ENCODE data around the gene CPA1.
"Not testable (repeated sequence)": the region's sequence is repeated elsewhere in the genome, so short reads cannot be mapped to it uniquely, and the experiment has no call there.

The CPA1 gene

DNA sequence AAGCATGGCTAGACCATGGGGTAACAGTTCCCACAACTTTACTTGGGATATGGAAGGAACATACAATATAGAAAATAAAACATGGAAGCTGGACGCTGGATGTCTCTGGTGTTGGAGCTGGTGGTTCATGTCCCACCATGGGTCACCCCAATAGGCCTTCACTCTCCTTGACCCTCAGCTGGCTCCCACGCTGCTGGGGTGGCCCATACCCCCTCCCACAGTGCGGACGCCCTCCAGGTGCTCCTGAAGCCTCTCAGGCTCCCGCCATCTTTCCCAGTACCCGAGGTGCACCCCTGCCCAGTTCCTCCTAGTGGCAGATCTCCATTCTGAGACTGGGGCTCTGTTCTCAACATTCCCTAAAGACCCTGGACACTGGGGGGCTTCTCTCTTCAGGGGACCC lies 5.8 kb upstream of the CPA1 start:
- DNase-seq, result no peak

- DNase-seq, result not testable (repeated sequence)
Measured at GRCh38 chr7:130376461-130376860, 3.8 kb upstream of the CPA1 start.

DNA sequence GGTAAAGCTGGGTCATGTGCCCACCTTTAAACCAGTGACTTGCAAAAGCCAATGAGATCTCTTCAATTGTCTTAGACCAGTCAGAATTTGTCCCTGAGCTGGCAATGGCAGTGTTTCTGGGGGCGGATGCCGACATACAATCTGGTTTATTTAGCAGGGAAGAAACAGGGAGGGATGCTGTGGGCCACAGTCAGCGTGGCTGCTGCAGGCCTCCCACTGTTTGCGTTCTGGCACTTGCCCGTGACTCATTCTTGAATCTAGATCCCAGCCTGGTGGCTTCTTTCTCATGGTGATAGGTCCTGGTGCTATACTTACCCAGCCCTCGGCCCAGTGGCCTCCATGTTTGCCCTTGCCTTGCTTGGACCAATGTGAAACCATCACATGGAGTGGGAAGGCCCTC lies 3.1 kb upstream of the CPA1 start:
- no peak for DNase-seq

DNA sequence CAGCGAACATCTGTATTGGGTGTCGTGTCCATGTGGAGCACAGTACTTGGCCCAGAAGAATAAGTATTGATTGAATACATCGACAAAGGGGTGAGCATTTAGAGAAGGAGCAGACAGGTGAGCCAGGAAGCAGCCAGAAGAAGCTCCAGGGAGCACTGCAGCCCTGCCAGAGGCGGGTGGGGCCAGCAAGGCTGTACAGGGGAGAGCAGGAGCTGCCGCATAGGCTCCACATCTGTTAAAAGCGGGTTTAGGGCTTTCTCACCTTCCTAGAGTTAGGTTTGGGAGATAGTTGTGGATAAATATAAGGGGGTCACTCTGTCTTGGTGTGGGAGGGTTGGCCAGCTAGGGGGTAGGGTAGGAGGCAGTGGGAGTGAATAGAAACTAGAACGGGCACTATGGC lies 1.3 kb upstream of the CPA1 start:
- no peak for DNase-seq

- no peak for DNase-seq
Measured at GRCh38 chr7:130379532-130379920, 768 bp upstream of the CPA1 start.

DNA sequence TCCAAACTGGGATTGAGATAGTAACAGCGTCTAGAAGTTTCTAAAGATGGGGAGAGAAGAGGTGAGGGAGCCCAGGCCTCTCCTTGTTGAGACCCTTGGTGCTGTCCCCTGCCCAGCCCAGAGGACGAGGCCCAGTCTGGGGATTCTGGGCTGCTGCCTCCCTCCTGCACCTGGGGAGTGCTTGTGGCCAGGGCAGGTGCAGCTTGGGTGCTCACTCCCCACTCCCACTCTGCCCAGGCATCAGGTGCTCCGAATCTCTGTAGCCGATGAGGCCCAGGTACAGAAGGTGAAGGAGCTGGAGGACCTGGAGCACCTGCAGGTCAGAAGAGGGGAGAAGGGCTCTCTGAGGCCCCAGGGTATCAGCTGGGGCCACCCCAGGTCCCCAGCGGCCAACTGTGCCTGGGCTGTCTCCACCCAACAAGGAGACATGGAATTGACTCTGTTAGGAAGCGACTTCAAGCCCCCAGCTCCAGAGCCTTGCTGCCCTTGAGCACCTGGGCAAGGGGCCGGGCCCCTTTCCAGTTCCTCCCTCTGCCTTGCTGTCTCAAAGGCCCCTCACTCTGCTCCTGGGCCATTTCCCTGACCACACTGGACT lies 664 bp downstream of the CPA1 start:
- no peak for DNase-seq

DNA sequence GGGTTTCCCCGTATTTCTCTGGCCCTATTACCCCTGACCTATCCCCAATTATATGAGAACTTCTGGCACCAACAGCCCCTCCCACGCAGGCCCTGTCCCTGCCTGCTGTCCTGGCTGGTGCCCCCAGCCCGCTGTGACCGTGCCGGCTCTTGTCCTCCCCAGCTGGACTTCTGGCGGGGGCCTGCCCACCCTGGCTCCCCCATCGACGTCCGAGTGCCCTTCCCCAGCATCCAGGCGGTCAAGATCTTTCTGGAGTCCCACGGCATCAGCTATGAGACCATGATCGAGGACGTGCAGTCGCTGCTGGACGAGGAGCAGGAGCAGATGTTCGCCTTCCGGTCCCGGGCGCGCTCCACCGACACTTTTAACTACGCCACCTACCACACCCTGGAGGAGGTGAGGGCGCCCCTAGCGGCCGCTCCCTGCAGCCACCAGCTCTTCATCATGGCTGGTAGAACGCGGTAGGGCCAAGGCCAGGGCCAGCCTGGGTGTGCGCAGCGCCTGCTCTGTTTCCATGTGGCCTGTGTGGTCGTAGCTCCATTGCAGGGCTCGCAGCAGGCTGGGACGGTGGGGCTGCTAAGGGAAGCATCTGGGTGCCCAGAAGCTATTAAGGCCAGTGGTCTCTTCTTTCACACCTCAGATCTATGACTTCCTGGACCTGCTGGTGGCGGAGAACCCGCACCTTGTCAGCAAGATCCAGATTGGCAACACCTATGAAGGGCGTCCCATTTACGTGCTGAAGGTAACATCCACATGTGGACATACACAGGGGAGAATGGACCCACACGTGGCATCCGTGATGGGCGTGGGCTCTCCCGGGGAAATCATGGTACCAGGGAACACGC lies 1.4 kb downstream of the CPA1 start:
- DNase-seq, result no peak

GRCh38 chr7:130383187-130383980 lies 3.1 kb downstream of the CPA1 start:
- no peak for DNase-seq

DNA sequence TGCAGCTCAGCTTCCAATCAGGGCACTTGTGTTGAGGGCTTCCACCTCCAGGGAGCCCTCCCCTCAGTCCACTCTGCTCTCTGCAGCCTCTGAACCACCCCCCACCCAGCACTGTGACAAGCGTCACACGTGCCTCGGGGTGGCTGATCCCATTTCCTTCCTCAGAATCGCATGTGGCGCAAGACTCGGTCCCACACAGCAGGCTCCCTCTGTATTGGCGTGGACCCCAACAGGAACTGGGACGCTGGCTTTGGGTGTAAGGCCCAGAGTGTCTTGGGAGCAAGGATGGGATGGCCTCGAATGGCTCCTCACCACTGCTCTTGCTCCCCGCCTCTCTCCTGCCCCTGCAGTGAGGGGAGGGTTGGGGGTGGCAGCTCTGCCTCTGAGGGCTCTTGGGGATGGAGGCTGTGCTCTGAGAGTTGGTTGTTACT lies 4.1 kb downstream of the CPA1 start:
- DNase-seq, result no peak

DNA sequence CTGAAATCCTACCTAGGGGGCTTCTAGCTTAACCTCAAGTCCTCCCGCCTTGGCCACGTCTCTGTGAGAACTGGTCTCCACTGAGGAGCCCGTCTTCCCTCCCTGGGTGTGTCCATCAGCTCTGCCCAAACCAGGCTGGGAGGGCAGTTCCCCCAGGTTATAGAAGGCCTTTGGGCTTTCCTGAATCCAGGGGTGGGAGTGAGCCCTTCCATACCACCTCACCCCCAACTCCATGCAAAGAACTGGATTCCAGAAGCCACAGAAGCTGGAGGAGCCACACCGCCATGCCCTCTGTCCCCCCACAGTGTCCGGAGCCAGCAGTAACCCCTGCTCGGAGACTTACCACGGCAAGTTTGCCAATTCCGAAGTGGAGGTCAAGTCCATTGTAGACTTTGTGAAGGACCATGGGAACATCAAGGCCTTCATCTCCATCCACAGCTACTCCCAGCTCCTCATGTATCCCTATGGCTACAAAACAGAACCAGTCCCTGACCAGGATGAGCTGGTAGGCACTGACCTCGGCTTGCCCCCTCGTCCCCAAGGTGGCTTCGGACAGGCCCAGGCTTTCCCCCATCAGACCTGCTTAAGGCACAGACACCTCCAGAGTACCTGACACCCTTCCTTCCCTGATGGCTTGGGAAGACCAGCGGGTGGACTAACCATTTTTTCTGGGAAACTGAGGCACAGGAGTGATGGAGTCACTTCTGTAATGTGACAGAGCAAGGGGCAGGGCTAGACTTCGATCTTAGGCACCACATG lies 4.7 kb downstream of the CPA1 start:
- no peak for DNase-seq

- no peak for DNase-seq
Measured at GRCh38 chr7:130385600-130386066, 5.3 kb downstream of the CPA1 start.

DNA sequence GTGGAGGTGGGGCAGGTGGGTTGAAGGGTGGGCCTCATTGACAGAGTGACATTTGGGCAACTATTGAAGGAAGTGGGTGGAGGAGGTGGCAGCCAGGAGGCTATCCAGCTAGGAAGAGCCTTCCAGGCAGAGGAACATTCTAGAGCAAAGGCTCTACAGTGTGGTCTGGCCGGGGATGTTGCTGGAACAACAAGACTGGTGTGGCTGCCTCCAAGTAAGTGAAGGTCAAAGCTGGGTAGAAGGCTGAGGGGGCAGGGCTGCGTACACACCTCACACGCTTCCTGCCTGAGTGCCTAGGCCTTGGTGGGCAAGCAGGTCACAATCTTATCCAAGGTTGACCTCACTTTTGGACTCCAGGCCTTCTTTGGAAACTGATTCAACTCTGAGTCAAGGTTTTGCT lies 6.6 kb downstream of the CPA1 start:
- DNase-seq, result no peak

- no peak for DNase-seq
Measured at GRCh38 chr7:130387306-130387627, 7.0 kb downstream of the CPA1 start.

GRCh38 chr7:130387628-130388403 lies 7.5 kb downstream of the CPA1 start:
- no peak for DNase-seq

DNA sequence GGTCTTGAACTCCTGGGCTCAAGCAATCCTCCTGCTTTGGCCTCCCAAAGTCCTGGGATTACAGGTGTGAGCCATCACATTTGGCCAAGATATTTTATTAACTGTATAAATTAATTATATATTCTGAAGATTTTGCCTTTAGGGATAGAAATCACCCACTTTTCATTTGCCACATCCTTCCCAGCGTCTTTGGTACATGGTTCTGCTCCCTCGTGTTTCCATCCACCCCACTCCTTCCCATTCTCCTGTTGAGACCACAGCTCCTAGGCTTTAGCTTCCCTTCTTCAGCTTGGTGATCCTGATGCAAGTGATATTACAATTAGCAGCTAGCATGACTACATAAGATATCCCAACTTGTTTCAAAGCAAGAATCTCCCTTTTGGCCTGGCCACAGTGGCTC lies 8.4 kb downstream of the CPA1 start:
- DNase-seq, result no peak

GRCh38 chr7:130390486-130390885 lies 10.2 kb downstream of the CPA1 start:
- DNase-seq, result no peak

DNA sequence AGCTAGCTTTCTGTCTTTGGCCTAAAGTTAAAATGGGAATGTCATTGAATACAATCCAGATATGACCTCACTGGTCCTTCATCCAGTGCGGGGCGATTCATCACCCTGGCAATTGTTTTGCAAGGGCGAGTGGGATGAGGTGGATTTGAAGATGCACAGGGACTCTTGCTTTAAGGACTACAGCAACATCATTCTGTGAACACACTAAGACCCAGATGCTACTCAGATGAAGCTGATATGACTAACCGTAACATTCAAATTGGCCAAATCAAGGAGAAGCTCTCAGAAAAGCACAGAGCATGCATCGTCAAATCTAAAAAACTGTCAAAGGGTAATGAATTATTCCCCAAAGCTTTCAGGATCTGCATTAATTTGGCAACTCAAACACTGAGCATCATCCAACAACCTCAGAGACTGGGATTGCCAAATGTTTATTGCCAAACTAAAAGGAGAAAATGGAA lies 12.8 kb downstream of the CPA1 start:
- DNase-seq, result no peak

- no peak for DNase-seq
Measured at GRCh38 chr7:130393841-130394411, 13.6 kb downstream of the CPA1 start.

DNA sequence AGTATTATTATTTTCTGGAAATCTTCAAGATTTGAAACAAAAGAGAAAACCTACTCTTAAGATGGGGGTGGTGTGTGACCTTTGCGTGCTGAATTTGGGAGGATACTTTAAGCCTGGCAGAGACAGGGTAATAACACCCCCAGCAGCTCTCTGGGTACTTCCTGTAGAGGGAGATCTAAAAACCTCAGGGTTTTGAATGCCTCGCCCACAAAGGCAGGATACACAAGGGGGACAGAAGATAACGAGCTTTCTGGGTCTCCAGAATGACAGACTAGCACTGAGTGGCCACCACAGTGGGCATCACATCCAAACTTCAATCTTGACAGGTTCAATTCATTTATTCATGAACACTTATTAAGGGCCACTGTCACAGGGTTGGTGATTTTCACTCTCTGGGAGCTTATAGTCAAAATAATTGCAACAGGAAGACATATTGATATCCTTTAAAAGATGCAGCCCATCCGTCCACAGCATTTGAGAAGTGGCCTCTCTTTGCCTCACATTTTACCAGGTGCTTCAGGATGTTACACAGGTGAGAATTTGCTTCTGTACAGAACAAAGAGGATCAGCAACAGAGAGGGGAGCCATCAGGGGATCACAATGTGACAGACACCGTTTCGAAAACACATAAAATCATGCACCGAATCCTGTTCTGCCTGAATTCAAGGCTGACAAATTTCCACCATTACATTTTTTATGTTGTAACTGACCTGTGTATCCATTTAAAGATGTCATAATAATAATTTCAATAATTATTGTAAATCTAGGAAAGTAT lies 14.3 kb downstream of the CPA1 start:
- peak; percentile 26 for DNase-seq

- no peak for DNase-seq
Measured at GRCh38 chr7:130395421-130395820, 15.1 kb downstream of the CPA1 start.

DNA sequence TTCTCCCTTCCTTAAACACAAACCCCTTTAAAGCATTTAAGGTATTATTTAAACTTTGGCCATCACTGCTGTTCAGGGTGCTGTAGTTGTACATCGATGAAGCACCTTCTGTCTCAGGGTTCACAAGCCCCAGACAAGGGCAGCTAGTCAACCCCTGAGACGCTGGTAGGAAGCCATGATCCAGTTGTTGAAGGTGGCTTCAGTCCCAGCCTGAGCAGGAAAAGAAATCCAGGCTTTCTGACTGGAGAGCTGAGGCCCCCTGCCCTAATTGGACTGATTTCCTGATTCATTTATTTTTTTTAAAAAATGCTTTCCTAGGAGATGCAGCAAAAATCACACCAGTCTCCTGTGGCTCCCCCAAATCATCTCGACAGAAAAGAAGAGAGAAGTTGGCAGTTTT lies 15.8 kb downstream of the CPA1 start:
- DNase-seq, result no peak

All from activated T-cell treated with anti-CD3 and anti-CD28 coated beads, Interleukin-2, amount 50 U/mL, for 1 hour (primary cell).